Endothelial cell of umbilical vein (primary cell): ENCODE data around the gene RASD2. TPM values are rescaled to one million over a fixed set of nuclear protein-coding genes. Genes with fewer than 3 reads are reported as not detected.

Experiments used
- BruUV-seq: library from RNA; stranded (reverse); fragments of 400-500 nt; replicated peaks from 2 replicates; lab custom pipeline; 2021; lab: Mats Ljungman, UMichigan
- CTCF ChIA-PET: fragments of 300-600, 350-600 bp; sonication (Branson Sonifier 250); formaldehyde crosslinking; loops from one replicate; lab custom pipeline; 2021; ENCODE audit warnings: antibody characterized with exemption, inconsistent platforms; lab: Charles Lee
- POLR2A ChIA-PET: fragments of 300-600, 350-600 bp; sonication (Branson Sonifier 250); formaldehyde crosslinking; loops from one replicate; lab custom pipeline; 2021; ENCODE audit warnings: antibody characterized with exemption, inconsistent platforms; lab: Charles Lee
- DNase-seq: peaks from one replicate; pipeline ENCODE4 v3.0.0-alpha.2; 2011; ENCODE audit warnings: low read depth, low spot score
- FAIRE-seq: peaks from 2 replicates; lab custom pipeline; 2011; peaks lifted over from hg19 to GRCh38; lab: Jason Lieb, UNC
- H2AFZ ChIP-seq: 2 replicates; pipeline ENCODE4 v1.6.0; 2012; ENCODE audit warnings: low read depth, low read length, control low read depth, inconsistent platforms
- H3K27ac ChIP-seq: 2 replicates; pipeline ENCODE4 v1.5.1; 2011; ENCODE audit warnings: low read depth, mild to moderate bottlenecking, control low read depth, low read length, moderate library complexity; ENCODE audit not compliant: insufficient read depth
- H3K27me3 ChIP-seq, 2 experiments: 2 replicates each; pipeline versions ENCODE4 v1.6.0 to v1.6.1; 2011; ENCODE audit warnings: low read length in 2 of 2, mixed read lengths in 1 of 2; ENCODE audit not compliant: control insufficient read depth in 2 of 2, insufficient read depth in 2 of 2
- H3K36me3 ChIP-seq, 2 experiments: 2 replicates in 1 of 2; 3 replicates in 1 of 2; pipeline ENCODE4 v1.5.1; 2011; ENCODE audit warnings: low read length in 2 of 2, mild to moderate bottlenecking in 1 of 2, moderate library complexity in 1 of 2; ENCODE audit not compliant: control insufficient read depth in 2 of 2, insufficient read depth in 2 of 2; ENCODE audit errors: extremely low read depth in 1 of 2
- H3K4me1 ChIP-seq: 3 replicates; pipeline ENCODE4 v1.5.1; 2011; ENCODE audit warnings: mild to moderate bottlenecking, low read length; ENCODE audit not compliant: control insufficient read depth, insufficient read depth; ENCODE audit errors: extremely low read depth
- H3K4me2 ChIP-seq: 2 replicates; pipeline ENCODE4 v1.6.1; 2011; ENCODE audit warnings: low read length, control low read depth, mixed read lengths; ENCODE audit not compliant: insufficient read depth
- H3K4me3 ChIP-seq, 3 experiments: fragments of 200-600 bp in 1 of 3; sonication (generic), shearing (Covaris generic) in 1 of 3; replicated peaks in 1 of 3; 2 replicates each; pipeline ENCODE4 v1.5.1; 2011 to 2016; ENCODE audit warnings: control low read depth in 3 of 3, low read length in 3 of 3, mild to moderate bottlenecking in 2 of 3, inconsistent platforms in 1 of 3, low read depth in 1 of 3, moderate library complexity in 1 of 3; ENCODE audit not compliant: insufficient read depth in 1 of 3
- H3K79me2 ChIP-seq: 2 replicates; pipeline ENCODE4 v1.6.0; 2012; ENCODE audit warnings: low read length, inconsistent platforms; ENCODE audit not compliant: control insufficient read depth, insufficient read depth
- H3K9ac ChIP-seq: replicated peaks from 2 replicates; pipeline ENCODE3; 2011; ENCODE audit warnings: low read length, control low read depth; ENCODE audit not compliant: insufficient read depth; ENCODE audit errors: extremely low read depth
- H3K9me1 ChIP-seq: replicated peaks from 3 replicates; pipeline ENCODE4 v1.6.0; 2011; ENCODE audit warnings: mild to moderate bottlenecking, low read length; ENCODE audit not compliant: control insufficient read depth, insufficient read depth; ENCODE audit errors: extremely low read depth
- H3K9me3 ChIP-seq: replicated peaks from 2 replicates; pipeline ENCODE4 v1.5.1; 2012; ENCODE audit warnings: low read length, inconsistent platforms; ENCODE audit not compliant: control insufficient read depth, insufficient read depth
- H4K20me1 ChIP-seq: replicated peaks from 2 replicates; pipeline ENCODE3; 2011; ENCODE audit warnings: mild to moderate bottlenecking, low read length; ENCODE audit not compliant: control insufficient read depth, insufficient read depth; ENCODE audit errors: extremely low read depth
- CTCF ChIP-seq, 2 donors: IDR thresholded peaks; 1 replicate in 1 of 2; 2 replicates in 1 of 2; pipeline ENCODE4 v1.5.1; 2011; ENCODE audit warnings: low read length in 2 of 2, mild to moderate bottlenecking in 2 of 2, moderate library complexity in 2 of 2, control low read depth in 1 of 2, inconsistent platforms in 1 of 2, low read depth in 1 of 2; ENCODE audit not compliant: insufficient read depth in 1 of 2; ENCODE audit errors: extremely low read depth in 1 of 2
- EZH2 ChIP-seq: IDR thresholded peaks from 2 replicates; pipeline ENCODE4 v1.6.1; 2012; ENCODE audit warnings: borderline replicate concordance, low read depth, mild to moderate bottlenecking, moderate library complexity, low read length, inconsistent platforms; ENCODE audit not compliant: severe bottlenecking
- FOS ChIP-seq: IDR thresholded peaks from 2 replicates; pipeline ENCODE4 v1.6.1; 2011; ENCODE audit warnings: mild to moderate bottlenecking, low read length, moderate library complexity, borderline replicate concordance; ENCODE audit not compliant: insufficient read depth
- GATA2 ChIP-seq: IDR thresholded peaks from 2 replicates; pipeline ENCODE4 v1.7.0; 2011; ENCODE audit warnings: low read depth, mild to moderate bottlenecking, moderate library complexity, mixed read lengths, low read length; ENCODE audit not compliant: insufficient read length, insufficient read depth
- JUN ChIP-seq: IDR thresholded peaks from 2 replicates; pipeline ENCODE4 v1.6.1; 2011; ENCODE audit warnings: borderline replicate concordance, low read depth; ENCODE audit not compliant: insufficient read length, insufficient read depth
- MAX ChIP-seq: IDR thresholded peaks from 2 replicates; pipeline ENCODE4 v1.6.1; 2011; ENCODE audit not compliant: insufficient read depth, insufficient read length
- MYC ChIP-seq: IDR thresholded peaks from one replicate; pipeline ENCODE4 v1.6.1; 2011; ENCODE audit warnings: mild to moderate bottlenecking, low read depth, low read length
- POLR2A ChIP-seq: IDR thresholded peaks from 2 replicates; pipeline ENCODE4 v1.6.1; 2012; ENCODE audit warnings: low read depth, mild to moderate bottlenecking, control low read depth, low read length
- POLR2AphosphoS5 ChIP-seq: IDR thresholded peaks from 2 replicates; pipeline ENCODE4 v1.6.1; 2012; ENCODE audit warnings: low read depth, mild to moderate bottlenecking, control low read depth, low read length, moderate library complexity; ENCODE audit not compliant: insufficient read depth
- dilution Hi-C: fragments of 300-500 bp; cut with MboI; formaldehyde crosslinking; loops from one replicate; pipeline ENCODE4 v1.15.0; 2019; ENCODE audit warnings: low sequenced_read_pairs; ENCODE audit not compliant: extremely low pct_ligation_motif_present
- intact Hi-C: fragments of 100-400 bp; cut with micrococcal nuclease; formaldehyde crosslinking; loops from one replicate; pipeline ENCODE4 v1.10.0; 2022
- polyA plus RNA-seq, 4 experiments: library from polyadenylated mRNA; depleted of rRNA in 3 of 4; stranded (reverse) in 3 of 4; unstranded in 1 of 4; fragments of >200 nt; gene quantifications; 2 replicates each; pipeline versions ENCODE4 v1.2.1 to v1.2.3, GENCODE V29; 2011 to 2012; ENCODE audit warnings: missing spikeins in 1 of 4
- total RNA-seq: library from RNA; stranded (reverse); gene quantifications from 2 replicates; pipeline ENCODE4 v1.2.3, GENCODE V29; 2021

The RASD2 gene
- total and polyA plus RNA-seq, 2 donors (not counting 3 experiments of a cell fraction or from before 2014, with no cell fraction given), result not detected

- Histone ChIP-seq H3K27ac (no peak overlapping the region), H3K4me1 (no peaks in the 10 kb centered on the region), H3K9me3 (no peaks in the 10 kb centered on the region), H4K20me1 (no peaks in the 10 kb centered on the region), H3K79me2 (no peaks in the 10 kb centered on the region), H3K9ac (no peak overlapping the region), H3K4me2 (no peak overlapping the region), H3K9me1 (no peaks in the 10 kb centered on the region), H3K27me3 (peaks cover 0 to 3% of the 10 kb centered on the region in 2 experiments), H3K4me3 (no peak overlapping the region), H3K36me3 (no peaks in the 10 kb centered on the region), H2AFZ (no peak overlapping the region)
- ChIA-PET POLR2A (no interaction called here), CTCF (interaction anchor here (4.2 to 7.6 kb wide), 2 partner anchors 150 to 230 kb away, joined by 41 to 196 read pairs; no protein-coding TSS in a partner anchor)
- BruUV-seq, result no TSS peak
- intact Hi-C loops (no loop called here), dilution Hi-C loops (no loop called here)
- TF ChIP-seq POLR2A (no peak), EZH2 (no peak), MYC (no peak), POLR2AphosphoS5 (no peak), JUN (no peak), MAX (no peak), CTCF (IDR thresholded peaks at IDR 0.05; ENCODE audit: extremely low read depth in 1 of 2, insufficient read depth in 1 of 2, low read depth in 1 of 2, low read length in 2 of 2) (no peak), GATA2 (no peak), FOS (no peak)
- no peak for FAIRE-seq
- no peak for DNase-seq
Observed at GRCh38 chr22:35580351-35581022, 39.9 kb downstream of the RASD2 start.
